Mesothelial cell of epicardium (in vitro differentiated cells): ENCODE data around the gene RAB11B. TPM values are rescaled to one million over a fixed set of nuclear protein-coding genes. Genes with fewer than 3 reads are reported as not detected.

Experiments used
- DNase-seq, 2 experiments: peaks; one replicate each; pipeline ENCODE4 v3.0.0; 2021; ENCODE audit warnings: low spot score in 2 of 2; ENCODE audit not compliant: unreplicated experiment in 2 of 2
- H3K27ac Mint-ChIP-seq: 2 replicates; pipeline ENCODE4 v1.8.0; 2021; ENCODE audit warnings: mixed read lengths
- H3K27me3 Mint-ChIP-seq: 2 replicates; pipeline ENCODE4 v1.8.0; 2021; ENCODE audit warnings: low read depth, mixed read lengths
- H3K36me3 Mint-ChIP-seq: 2 replicates; pipeline ENCODE4 v1.8.0; 2021; ENCODE audit warnings: mixed read lengths
- H3K4me1 Mint-ChIP-seq: 2 replicates; pipeline ENCODE4 v1.8.0; 2021; ENCODE audit warnings: mixed read lengths
- H3K4me3 Mint-ChIP-seq: 2 replicates; pipeline ENCODE4 v1.8.0; 2021; ENCODE audit warnings: mild to moderate bottlenecking, moderate library complexity, mixed read lengths
- H3K9me3 Mint-ChIP-seq: 2 replicates; pipeline ENCODE4 v1.8.0; 2021; ENCODE audit warnings: mixed read lengths
- CTCF ChIP-seq: fragments of 200-600 bp; sonication (generic); IDR thresholded peaks from one replicate; pipeline ENCODE4 v1.5.0; 2021; ENCODE audit warnings: antibody characterized with exemption; ENCODE audit not compliant: unreplicated experiment
- microRNA-seq: library from miRNA; unstranded; fragments of <30 nt; microRNA quantifications from one replicate; pipeline ENCODE4 v1.2.0, GENCODE V29; 2021; ENCODE audit warnings: inconsistent platforms, mixed read lengths
- total RNA-seq: library from RNA; stranded (reverse); gene quantifications from 3 replicates; pipeline ENCODE4 v1.2.1, GENCODE V29; 2021

RAB11B gene
- total RNA-seq, 1 donor from 2014 or later, result 151 TPM

GRCh38 chr19:8449830-8450229, 59.7 kb downstream of the RAB11B start:
- Mint-ChIP-seq H3K4me3 (no peak overlapping the region), H3K9me3 (no peaks in the 10 kb centered on the region), H3K27ac (peak overlapping the region; percentile 51), H3K27me3 (no peaks in the 10 kb centered on the region), H3K4me1 (peaks cover 51% of the 10 kb centered on the region), H3K36me3 (peaks cover 7% of the 10 kb centered on the region)
- DNase-seq, result no peak
- TF ChIP-seq CTCF, result no peak

- H3K27ac Mint-ChIP-seq, result peak overlapping the region; percentile 67
- DNase-seq, result no peak
- H3K4me1 Mint-ChIP-seq, result peaks cover 44% of the 10 kb centered on the region
- peaks cover 13% of the 10 kb centered on the region for H3K36me3 Mint-ChIP-seq
- H3K4me3 Mint-ChIP-seq, result no peak overlapping the region
- H3K9me3 Mint-ChIP-seq, result no peaks in the 10 kb centered on the region
- H3K27me3 Mint-ChIP-seq, result no peaks in the 10 kb centered on the region
- TF ChIP-seq CTCF, result no peak
Measured at GRCh38 chr19:8451377-8451776, 61.2 kb downstream of the RAB11B start.

- DNase-seq, result no peak
- no peak for TF ChIP-seq CTCF
- peaks cover 15% of the 10 kb centered on the region for H3K36me3 Mint-ChIP-seq
- H3K4me3 Mint-ChIP-seq, result no peak overlapping the region
- H3K27ac Mint-ChIP-seq, result peak overlapping the region; percentile 67
- H3K9me3 Mint-ChIP-seq, result no peaks in the 10 kb centered on the region
- no peaks in the 10 kb centered on the region for H3K27me3 Mint-ChIP-seq
- peaks cover 44% of the 10 kb centered on the region for H3K4me1 Mint-ChIP-seq
Measured at GRCh38 chr19:8451885-8452284, 61.7 kb downstream of the RAB11B start.

- no peaks in the 10 kb centered on the region for H3K27me3 Mint-ChIP-seq
- H3K4me3 Mint-ChIP-seq, result no peak overlapping the region
- peaks cover 43% of the 10 kb centered on the region for H3K4me1 Mint-ChIP-seq
- no peak for TF ChIP-seq CTCF
- H3K36me3 Mint-ChIP-seq, result peaks cover 10% of the 10 kb centered on the region
- no peak overlapping the region for H3K27ac Mint-ChIP-seq
- H3K9me3 Mint-ChIP-seq, result no peaks in the 10 kb centered on the region
- no peak for DNase-seq
Measured at GRCh38 chr19:8452446-8453123, 62.4 kb downstream of the RAB11B start.

GRCh38 chr19:8453616-8454015, 63.5 kb downstream of the RAB11B start:
- peak overlapping the region; percentile 39 for H3K27ac Mint-ChIP-seq
- no peaks in the 10 kb centered on the region for H3K9me3 Mint-ChIP-seq
- H3K36me3 Mint-ChIP-seq, result peaks cover 10% of the 10 kb centered on the region
- H3K4me3 Mint-ChIP-seq, result no peak overlapping the region
- H3K27me3 Mint-ChIP-seq, result no peaks in the 10 kb centered on the region
- no peak for TF ChIP-seq CTCF
- DNase-seq, result no peak
- H3K4me1 Mint-ChIP-seq, result peaks cover 47% of the 10 kb centered on the region

Small RNA genes lying within 50 kb of the gene (microRNA-seq; reads per million reads assigned to microRNA genes)
- gene MIR4999, result 3.2 reads per million, percentile 6 among the genes with 10 or more reads in this experiment

Other genes with a start within 250 kb of the RAB11B start
- gene FBN3, start 240.8 kb upstream of the RAB11B start, total RNA-seq, result 115 to 124 TPM (median 120 TPM) in 3 replicates
- gene CERS4, start 181.0 kb upstream of the RAB11B start, total RNA-seq, result 60.1 to 72.7 TPM (median 67.0 TPM) in 3 replicates
- gene CD320, start 82.0 kb upstream of the RAB11B start, total RNA-seq, result 42.0 to 44.5 TPM (median 42.8 TPM) in 3 replicates
- 35.4 to 43.1 TPM (median 40.3 TPM) in 3 replicates for gene NDUFA7, start 69.0 kb upstream of the RAB11B start, total RNA-seq
- 1,343 to 1,395 TPM (median 1,352 TPM) in 3 replicates for gene RPS28, start 68.9 kb upstream of the RAB11B start, total RNA-seq
- 1.8 to 2.3 TPM (median 2.1 TPM) in 3 replicates for gene KANK3, start 47.1 kb upstream of the RAB11B start, total RNA-seq
- gene ANGPTL4, start 26.2 kb upstream of the RAB11B start, total RNA-seq, result 2.0 to 3.7 TPM (median 3.5 TPM) in 3 replicates
- gene MARCHF2, start 22.9 kb downstream of the RAB11B start, total RNA-seq, result 20.7 to 21.4 TPM (median 21.4 TPM) in 3 replicates
- 249 to 259 TPM (median 252 TPM) in 3 replicates for gene HNRNPM, start 54.6 kb downstream of the RAB11B start, total RNA-seq
- 0.70 to 1.2 TPM (median 0.94 TPM) in 3 replicates for gene PRAM1, start 112.3 kb downstream of the RAB11B start, total RNA-seq
- 33.5 to 37.1 TPM (median 35.5 TPM) in 3 replicates for gene ZNF414, start 123.8 kb downstream of the RAB11B start, total RNA-seq
- 0.35 to 0.69 TPM (median 0.47 TPM) in 3 replicates for gene MYO1F, start 187.1 kb downstream of the RAB11B start, total RNA-seq
- 176 to 182 TPM (median 179 TPM) in 3 replicates for gene ADAMTS10, start 220.4 kb downstream of the RAB11B start, total RNA-seq
- not detected in 3 replicates for gene NFILZ, start 240.3 kb downstream of the RAB11B start, total RNA-seq